Activated CD4-positive, alpha-beta T cell treated with anti-CD3 and anti-CD28 coated beads, Interleukin-10, Interleukin-2, amounts not matched to agents 100 ng/mL and 50 ng/mL, durations not matched to agents 16 hours and 8 hours (primary cell): ENCODE results near the gene GPC2.
"Not testable (repeated sequence)": the region's sequence is repeated elsewhere in the genome, so short reads cannot be mapped to it uniquely, and the experiment has no call there.

Experiments used
- DNase-seq: peaks from one replicate; pipeline ENCODE4 v3.0.0-alpha.2; 2020

GPC2 gene

GRCh38 chr7:100177045-100178001 is at the start of gene GPC2, which contains the start of gene STAG3:
Gene GPC2 (minus strand): TSS chr7:100177381. CDS start chr7:100177199, 182 bp downstream.
Gene STAG3 (plus strand): TSS chr7:100177918. CDS start chr7:100180557, 2,639 bp downstream.
- DNase-seq, result peak; percentile 98

- DNase-seq, result not testable (repeated sequence)
Measured at GRCh38 chr7:100224891-100225290, 47.7 kb upstream of the GPC2 start.

GRCh38 chr7:100223376-100223927 is 46.3 kb upstream of the GPC2 start:
- DNase-seq, result not testable (repeated sequence)

- DNase-seq, result no peak
Measured at GRCh38 chr7:100222445-100223132, 45.4 kb upstream of the GPC2 start.

- no peak for DNase-seq
Measured at GRCh38 chr7:100221767-100222444, 44.7 kb upstream of the GPC2 start.

GRCh38 chr7:100221231-100221718 is 44.1 kb upstream of the GPC2 start:
- DNase-seq, result peak; percentile 91

- no peak for DNase-seq
Measured at GRCh38 chr7:100220586-100221230, 43.5 kb upstream of the GPC2 start.

- peak; percentile 58 for DNase-seq
Measured at GRCh38 chr7:100219801-100220585, 42.8 kb upstream of the GPC2 start, which contains the start of gene PVRIG. Gene PVRIG (plus strand): TSS chr7:100219949. CDS start chr7:100219971, 22 bp downstream.

- peak; percentile 47 for DNase-seq
Measured at GRCh38 chr7:100219271-100219737, 42.1 kb upstream of the GPC2 start.

GRCh38 chr7:100217934-100218333 is 40.8 kb upstream of the GPC2 start:
- peak; percentile 91 for DNase-seq

GRCh38 chr7:100215895-100216294 is 38.7 kb upstream of the GPC2 start:
- no peak for DNase-seq

- DNase-seq, result not testable (repeated sequence)
Measured at GRCh38 chr7:100214356-100214755, 37.2 kb upstream of the GPC2 start.

- no peak for DNase-seq
Measured at GRCh38 chr7:100213672-100214071, 36.5 kb upstream of the GPC2 start.

- DNase-seq, result no peak
Measured at GRCh38 chr7:100212631-100213286, 35.6 kb upstream of the GPC2 start.

- DNase-seq, result peak; percentile 64
Measured at GRCh38 chr7:100211342-100211780, 34.2 kb upstream of the GPC2 start.

GRCh38 chr7:100210805-100211204 is 33.6 kb upstream of the GPC2 start:
- DNase-seq, result no peak

GRCh38 chr7:100209493-100209892 is 32.3 kb upstream of the GPC2 start:
- DNase-seq, result no peak

- peak; percentile 92 for DNase-seq
Measured at GRCh38 chr7:100208911-100209408, 31.8 kb upstream of the GPC2 start.

- DNase-seq, result no peak
Measured at GRCh38 chr7:100204454-100204853, 27.3 kb upstream of the GPC2 start.

GRCh38 chr7:100200693-100201092 is 23.5 kb upstream of the GPC2 start:
- no peak for DNase-seq
